GM12878 (cell line): ENCODE results near the gene DSE.

ENCODE experiments used
- POLR2A ChIP-seq: IDR thresholded peaks from 2 replicates; pipeline ENCODE4 v1.6.1; 2011; ENCODE audit warnings: low read depth, mild to moderate bottlenecking, low read length
- TCF3 ChIP-seq: IDR thresholded peaks from 2 replicates; pipeline ENCODE4 v1.6.1; 2012; ENCODE audit warnings: low read depth, mild to moderate bottlenecking, low read length, borderline replicate concordance; ENCODE audit not compliant: insufficient read depth
- TF ChIP-seq, protein P1 (sequence below), 3 experiments: IDR thresholded peaks in 2 of 3; conservative IDR thresholded peaks in 1 of 3; 2 replicates each; pipeline ENCODE4 v1.5.1; 2011; ENCODE audit warnings: low read depth in 3 of 3, low read length in 3 of 3, mild to moderate bottlenecking in 3 of 3, control low read depth in 2 of 3, moderate library complexity in 2 of 3, inconsistent platforms in 1 of 3, mixed read lengths in 1 of 3; ENCODE audit not compliant: control insufficient read depth in 2 of 3, insufficient read depth in 1 of 3; ENCODE audit errors: extremely low read depth in 1 of 3
- TF ChIP-seq, protein P2 (sequence below): IDR thresholded peaks from 2 replicates; pipeline ENCODE4 v1.6.1; 2012; ENCODE audit warnings: low read depth, low read length, improper control_type of control experiment

DNA sequence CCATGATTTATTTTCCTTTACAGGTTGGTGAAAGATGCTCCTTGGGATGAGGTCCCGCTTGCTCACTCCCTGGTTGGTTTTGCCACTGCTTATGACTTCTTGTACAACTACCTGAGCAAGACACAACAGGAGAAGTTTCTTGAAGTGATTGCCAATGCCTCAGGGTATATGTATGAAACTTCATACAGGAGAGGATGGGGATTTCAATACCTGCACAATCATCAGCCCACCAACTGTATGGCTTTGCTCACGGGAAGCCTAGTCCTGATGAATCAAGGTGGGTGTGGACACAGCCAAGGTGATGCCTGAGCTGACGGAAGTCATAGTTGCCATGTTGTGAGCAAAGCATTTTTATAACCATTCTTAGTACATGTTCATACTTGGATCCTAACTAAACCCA is 55.8 kb downstream of the DSE start:
- TF ChIP-seq POLR2A, result no peak
- TF ChIP-seq, protein P1, sequence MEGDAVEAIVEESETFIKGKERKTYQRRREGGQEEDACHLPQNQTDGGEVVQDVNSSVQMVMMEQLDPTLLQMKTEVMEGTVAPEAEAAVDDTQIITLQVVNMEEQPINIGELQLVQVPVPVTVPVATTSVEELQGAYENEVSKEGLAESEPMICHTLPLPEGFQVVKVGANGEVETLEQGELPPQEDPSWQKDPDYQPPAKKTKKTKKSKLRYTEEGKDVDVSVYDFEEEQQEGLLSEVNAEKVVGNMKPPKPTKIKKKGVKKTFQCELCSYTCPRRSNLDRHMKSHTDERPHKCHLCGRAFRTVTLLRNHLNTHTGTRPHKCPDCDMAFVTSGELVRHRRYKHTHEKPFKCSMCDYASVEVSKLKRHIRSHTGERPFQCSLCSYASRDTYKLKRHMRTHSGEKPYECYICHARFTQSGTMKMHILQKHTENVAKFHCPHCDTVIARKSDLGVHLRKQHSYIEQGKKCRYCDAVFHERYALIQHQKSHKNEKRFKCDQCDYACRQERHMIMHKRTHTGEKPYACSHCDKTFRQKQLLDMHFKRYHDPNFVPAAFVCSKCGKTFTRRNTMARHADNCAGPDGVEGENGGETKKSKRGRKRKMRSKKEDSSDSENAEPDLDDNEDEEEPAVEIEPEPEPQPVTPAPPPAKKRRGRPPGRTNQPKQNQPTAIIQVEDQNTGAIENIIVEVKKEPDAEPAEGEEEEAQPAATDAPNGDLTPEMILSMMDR (IDR thresholded peaks at IDR 0.05 in 2 of 3, conservative IDR thresholded peaks at IDR 0.05 in 1 of 3; ENCODE audit: control insufficient read depth in 2 of 3, extremely low read depth in 1 of 3, insufficient read depth in 1 of 3, low read depth in 3 of 3, low read length in 3 of 3), result no peak
- no peak for TF ChIP-seq TCF3
- TF ChIP-seq, protein P2, sequence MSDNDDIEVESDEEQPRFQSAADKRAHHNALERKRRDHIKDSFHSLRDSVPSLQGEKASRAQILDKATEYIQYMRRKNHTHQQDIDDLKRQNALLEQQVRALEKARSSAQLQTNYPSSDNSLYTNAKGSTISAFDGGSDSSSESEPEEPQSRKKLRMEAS, result no peak
